GM12878 (cell line): ENCODE data around the gene CCDC120. TPM values are rescaled to one million over a fixed set of nuclear protein-coding genes. Genes with fewer than 3 reads are reported as not detected.

Experiments used
- ASH2L ChIP-seq: fragments of 300-600, 200-600 bp; sonication (generic); IDR thresholded peaks from 2 replicates; pipeline ENCODE4 v1.6.1; 2017; ENCODE audit warnings: low read depth, mild to moderate bottlenecking, borderline replicate concordance
- ATF3 ChIP-seq: IDR thresholded peaks from 2 replicates; pipeline ENCODE4 v1.6.1; 2011; ENCODE audit warnings: low read depth, mild to moderate bottlenecking, low read length, moderate library complexity, borderline replicate concordance; ENCODE audit errors: extremely low read depth
- CEBPZ ChIP-seq: fragments of 150-350 bp; IDR thresholded peaks from 2 replicates; pipeline ENCODE4 v1.6.1; 2016; ENCODE audit warnings: low read depth, low read length
- CHD2 ChIP-seq: IDR thresholded peaks from 2 replicates; pipeline ENCODE4 v1.6.1; 2011; ENCODE audit warnings: low read depth, low read length, improper control_type of control experiment, borderline replicate concordance
- E2F4 ChIP-seq: IDR thresholded peaks from 2 replicates; pipeline ENCODE4 v1.6.1; 2012; ENCODE audit warnings: low read depth, low read length, improper control_type of control experiment
- ELK1 ChIP-seq: IDR thresholded peaks from 2 replicates; pipeline ENCODE4 v1.6.1; 2012; ENCODE audit warnings: low read depth, low read length, improper control_type of control experiment
- ESRRA ChIP-seq: IDR thresholded peaks from 2 replicates; pipeline ENCODE4 v1.6.1; 2012; ENCODE audit warnings: mild to moderate bottlenecking, low read length, improper control_type of control experiment
- ETV6 ChIP-seq, 2 experiments: fragments of 450-650 bp in 1 of 2; IDR thresholded peaks in 1 of 2; conservative IDR thresholded peaks in 1 of 2; 2 replicates each; pipeline ENCODE4 v1.6.1; 2014; ENCODE audit warnings: antibody characterized with exemption in 1 of 2, borderline replicate concordance in 1 of 2, low read depth in 1 of 2, mild to moderate bottlenecking in 1 of 2, moderate library complexity in 1 of 2
- EZH2 ChIP-seq: IDR thresholded peaks from 2 replicates; pipeline ENCODE4 v1.6.1; 2012; ENCODE audit warnings: low read depth, mild to moderate bottlenecking, control low read depth, inconsistent platforms, low read length, borderline replicate concordance; ENCODE audit not compliant: control insufficient read depth
- FOXK2 ChIP-seq: fragments of 450-650 bp; IDR thresholded peaks from 2 replicates; pipeline ENCODE4 v1.6.1; 2017; ENCODE audit warnings: mild to moderate bottlenecking, moderate library complexity
- HCFC1 ChIP-seq: fragments of 150-350 bp; IDR thresholded peaks from 2 replicates; pipeline ENCODE4 v1.6.1; 2014; ENCODE audit warnings: low read length
- HDAC6 ChIP-seq: fragments of 200-600 bp; sonication (generic); IDR thresholded peaks from one replicate; pipeline ENCODE4 v1.8.0; 2017; ENCODE audit warnings: antibody characterized with exemption; ENCODE audit not compliant: unreplicated experiment
- IKZF1 ChIP-seq: fragments of 450-650 bp; conservative IDR thresholded peaks from 2 replicates; pipeline ENCODE4 v1.6.1; 2017; ENCODE audit warnings: antibody characterized with exemption, mild to moderate bottlenecking
- JUND ChIP-seq: IDR thresholded peaks from 2 replicates; pipeline ENCODE4 v1.6.1; 2012; ENCODE audit warnings: low read depth, mild to moderate bottlenecking, low read length, improper control_type of control experiment, moderate library complexity
- MXI1 ChIP-seq: fragments of 150-350 bp; IDR thresholded peaks from 2 replicates; pipeline ENCODE4 v1.6.1; 2011; ENCODE audit warnings: low read depth, mild to moderate bottlenecking, inconsistent platforms, low read length, improper control_type of control experiment
- PML ChIP-seq: IDR thresholded peaks from 2 replicates; pipeline ENCODE4 v1.6.1; 2012; ENCODE audit warnings: low read length, inconsistent platforms
- RAD21 ChIP-seq: IDR thresholded peaks from 2 replicates; pipeline ENCODE4 v1.6.1; 2011; ENCODE audit warnings: mild to moderate bottlenecking, low read depth, low read length, moderate library complexity; ENCODE audit not compliant: insufficient read depth
- RCOR1 ChIP-seq: conservative IDR thresholded peaks from 2 replicates; pipeline ENCODE4 v1.6.1; 2012; ENCODE audit warnings: low read depth, low read length, improper control_type of control experiment
- RUNX3 ChIP-seq: IDR thresholded peaks from 2 replicates; pipeline ENCODE4 v1.6.1; 2012; ENCODE audit warnings: low read length, inconsistent platforms
- SP1 ChIP-seq: IDR thresholded peaks from one replicate; pipeline ENCODE4 v1.6.1; 2011; ENCODE audit warnings: low read depth, low read length
- SPI1 ChIP-seq: IDR thresholded peaks from 2 replicates; pipeline ENCODE4 v1.6.1; 2011; ENCODE audit warnings: low read depth, mild to moderate bottlenecking, low read length, moderate library complexity, borderline replicate concordance; ENCODE audit not compliant: insufficient read depth
- SREBF1 ChIP-seq: IDR thresholded peaks from 2 replicates; pipeline ENCODE4 v1.6.1; 2012; ENCODE audit warnings: mild to moderate bottlenecking, low read length
- SREBF2 ChIP-seq: IDR thresholded peaks from 2 replicates; pipeline ENCODE4 v1.6.1; 2012; ENCODE audit warnings: mild to moderate bottlenecking, low read length
- STAT1 ChIP-seq: fragments of 450-650 bp; conservative IDR thresholded peaks from 2 replicates; pipeline ENCODE4 v1.6.1; 2014; ENCODE audit warnings: antibody characterized with exemption, mild to moderate bottlenecking
- ZSCAN29 ChIP-seq: fragments of 450-650 bp; IDR thresholded peaks from 2 replicates; pipeline ENCODE4 v1.6.1; 2017; ENCODE audit warnings: mild to moderate bottlenecking, moderate library complexity
- polyA plus RNA-seq, 11 experiments: library from polyadenylated mRNA; depleted of rRNA in 4 of 11; unstranded in 6 of 11; stranded (reverse) in 5 of 11; fragments of >200 nt; fragmentation: Nextera tagmentation in 4 of 11; fragmentation: Illumina TruSeq in 1 of 11; extraction: Ambion mirVana in 4 of 11; extraction: Trizol in 1 of 11; gene quantifications; 1 replicate in 1 of 11; 2 replicates in 10 of 11; pipeline versions ENCODE4 v1.2.1 to v1.2.3, GENCODE V29; 2011 to 2016; ENCODE audit warnings: inconsistent platforms in 2 of 11, missing spikeins in 2 of 11, low read depth in 1 of 11
- total RNA-seq, 4 experiments: library from RNA; depleted of rRNA in 3 of 4; stranded (reverse); fragments of >200 nt in 3 of 4; fragmentation: Illumina TruSeq in 1 of 4; extraction: Trizol in 1 of 4; gene quantifications; 2 replicates each; pipeline versions ENCODE4 v1.2.1 to v1.2.3, GENCODE V29; 2013 to 2021

The CCDC120 gene
- total and polyA plus RNA-seq, 10 of the 15 experiments (the other 5 are each of a cell fraction or from before 2014, with no cell fraction given) = 0.11 to 4.1 (median 0.76) TPM

DNA sequence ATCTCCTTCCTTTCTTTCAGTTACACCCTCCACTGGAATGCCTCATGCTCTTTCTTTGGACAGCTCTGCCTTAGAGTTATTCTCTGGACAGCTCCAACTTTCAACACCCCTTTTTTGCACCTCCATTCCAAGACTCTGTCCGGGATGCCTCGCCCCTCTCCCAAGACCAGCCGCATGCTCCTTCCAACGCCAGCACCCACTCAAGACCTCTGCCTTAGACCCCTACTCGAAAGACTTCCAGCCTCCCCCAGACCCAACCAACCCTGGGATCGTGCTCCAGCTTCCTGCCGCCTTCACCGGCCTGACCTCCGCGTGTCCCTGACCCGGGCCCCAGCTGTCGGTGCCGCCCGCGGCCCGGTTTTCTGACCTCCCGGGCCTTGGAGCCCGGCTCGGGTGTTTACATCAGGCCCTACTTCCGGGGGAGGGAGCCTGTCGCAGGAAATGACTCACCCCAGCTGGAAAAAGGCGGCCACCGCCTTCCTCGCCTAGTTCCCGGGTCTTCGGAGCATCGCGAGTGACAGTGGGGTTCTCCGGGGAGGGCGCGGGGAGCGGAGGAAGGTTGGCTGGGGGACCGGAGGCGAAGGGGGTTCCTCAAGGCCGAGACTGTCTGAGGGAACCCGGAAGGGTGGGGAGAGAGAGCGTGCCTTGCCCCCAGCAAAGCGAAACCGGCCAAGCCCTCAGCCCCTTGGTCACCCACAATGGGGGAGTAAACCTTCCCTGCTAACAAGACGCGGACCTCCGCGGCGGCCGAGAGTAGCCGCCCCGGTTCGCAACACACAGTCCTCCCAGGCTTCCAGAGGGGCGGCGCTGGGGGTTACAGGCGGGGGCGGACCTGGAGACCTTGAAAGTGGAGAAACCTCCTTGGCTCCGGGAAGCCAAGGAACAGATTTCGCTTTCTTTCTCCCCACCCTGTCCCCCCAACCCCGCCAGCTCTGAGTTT is 21.0 kb downstream of the CCDC120 start, which contains the start of gene WDR45 (continued):
- TF ChIP-seq SREBF1 (no peak), JUND (0 out of 2 replicates have a peak, but pooled peaks have one; percentile 9), ETV6 (conservative IDR thresholded peaks at IDR 0.05 in 1 of 2, IDR thresholded peaks at IDR 0.05 in 1 of 2; ENCODE audit: borderline replicate concordance in 1 of 2, low read depth in 1 of 2) (0 out of 4 replicates have a peak, but pooled peaks of 1 of the 2 experiments have one; percentile 47), ZSCAN29 (no peak), RUNX3 (peak; percentile 22), RCOR1 (no peak), SPI1 (no peak), EZH2 (no peak), HCFC1 (no peak), MXI1 (0 out of 2 replicates have a peak, but pooled peaks have one; percentile 47), FOXK2 (peak; percentile 89), HDAC6 (no peak), SREBF2 (no peak), PML (no peak), ESRRA (no peak), IKZF1 (peak; percentile 40), ELK1 (no peak), CHD2 (peak; percentile 46; the same call in 1 of the 2 replicates), CEBPZ (no peak), RAD21 (no peak), STAT1 (no peak), ATF3 (no peak), E2F4 (no peak), SP1 (no peak), ASH2L (no peak)
